HG02798 (cell line): Measurements from ENCODE around the gene C16orf96.

Source experiments
- ATAC-seq: cut with Tn5 transposase; IDR thresholded peaks from one replicate; pipeline ENCODE4 v1.9.1; 2021; ENCODE audit warnings: mild to moderate bottlenecking; ENCODE audit not compliant: unreplicated experiment, poor library complexity

Gene C16orf96

DNA sequence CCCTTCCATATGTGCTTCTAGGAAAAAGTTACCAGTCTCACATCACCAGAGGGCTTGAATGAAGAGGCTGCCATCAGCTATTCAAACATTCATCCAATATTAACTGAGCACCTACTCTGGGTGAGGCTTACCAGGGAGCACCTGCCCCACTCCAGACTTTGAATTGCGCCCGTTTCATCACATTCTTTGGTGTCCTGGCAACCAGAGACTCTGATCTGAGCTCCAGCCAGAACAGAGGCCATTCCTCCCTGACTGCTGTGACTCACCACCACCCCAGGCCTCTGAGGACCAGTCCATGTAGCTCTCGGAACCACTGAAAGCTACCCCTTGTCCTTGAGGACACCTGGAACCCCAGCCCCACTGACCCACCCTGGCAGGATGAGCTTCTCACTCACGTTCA, at the start of gene C16orf96:
TSS of gene C16orf96 (plus strand) at position 229 of the 400 bp plus-strand sequence. CDS start at position 379, 150 bp downstream.
- ATAC-seq = no peak

DNA sequence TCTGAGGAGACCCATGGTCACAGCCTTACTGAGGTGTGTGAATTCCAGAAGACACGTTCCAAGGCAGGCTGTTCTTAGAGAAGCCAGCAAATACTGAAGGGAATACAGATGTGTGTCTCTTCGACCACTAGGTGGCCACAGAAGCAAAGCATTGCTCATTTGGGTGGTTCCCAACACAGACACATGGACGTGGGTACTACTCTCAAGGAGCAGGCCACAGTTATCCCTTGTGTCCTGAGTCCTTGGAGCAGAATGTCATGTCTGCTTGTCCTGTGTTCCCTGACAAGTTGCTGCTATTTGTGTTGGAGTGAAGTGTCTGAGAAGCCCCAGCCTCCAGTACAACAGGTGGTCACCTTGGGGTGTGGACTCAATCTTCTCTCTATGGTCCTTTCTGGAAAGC, 49.7 kb upstream of the C16orf96 start:
- ATAC-seq = peak; percentile 49

DNA sequence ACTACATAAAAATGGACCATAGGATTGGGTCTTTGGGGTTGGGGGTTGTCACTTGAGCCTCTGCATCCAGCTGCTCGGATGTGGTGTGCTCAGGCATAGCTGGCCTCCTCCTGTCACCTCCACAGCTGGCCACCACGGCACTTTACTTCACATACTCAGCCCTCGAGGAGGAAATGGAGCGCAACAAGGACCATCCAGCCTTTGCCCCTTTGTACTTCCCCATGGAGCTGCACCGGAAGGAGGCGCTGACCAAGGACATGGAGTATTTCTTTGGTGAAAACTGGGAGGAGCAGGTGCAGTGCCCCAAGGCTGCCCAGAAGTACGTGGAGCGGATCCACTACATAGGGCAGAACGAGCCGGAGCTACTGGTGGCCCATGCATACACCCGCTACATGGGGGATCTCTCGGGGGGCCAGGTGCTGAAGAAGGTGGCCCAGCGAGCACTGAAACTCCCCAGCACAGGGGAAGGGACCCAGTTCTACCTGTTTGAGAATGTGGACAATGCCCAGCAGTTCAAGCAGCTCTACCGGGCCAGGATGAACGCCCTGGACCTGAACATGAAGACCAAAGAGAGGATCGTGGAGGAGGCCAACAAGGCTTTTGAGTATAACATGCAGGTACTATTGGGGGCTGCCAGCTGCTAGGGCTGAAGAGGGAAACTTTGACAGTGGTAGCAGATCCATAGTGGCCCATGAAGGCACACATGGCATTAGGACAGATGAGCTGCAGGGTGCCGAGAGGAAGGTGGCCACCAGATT, 48.4 kb upstream of the C16orf96 start:
- no peak for ATAC-seq

DNA sequence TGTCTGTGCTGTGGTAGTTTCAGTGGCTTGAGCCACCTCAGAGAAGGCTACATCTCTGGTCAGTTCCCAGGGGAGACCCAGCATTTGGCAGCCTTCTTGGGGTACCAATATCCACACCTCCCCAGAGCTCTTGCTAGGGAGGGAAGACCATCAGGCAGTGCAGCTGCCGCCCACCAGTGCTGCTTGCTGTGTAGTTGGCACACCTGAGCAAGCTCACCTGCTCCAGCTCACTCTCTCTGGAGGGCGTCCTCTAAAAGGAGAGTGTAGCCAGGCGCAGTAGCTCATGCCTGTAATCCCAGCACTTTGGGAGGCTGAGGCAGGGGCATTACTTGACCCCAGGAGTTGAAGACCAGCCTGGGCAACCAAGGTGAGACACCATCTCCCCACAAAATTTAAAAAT, 47.3 kb upstream of the C16orf96 start:
- ATAC-seq = no peak

DNA sequence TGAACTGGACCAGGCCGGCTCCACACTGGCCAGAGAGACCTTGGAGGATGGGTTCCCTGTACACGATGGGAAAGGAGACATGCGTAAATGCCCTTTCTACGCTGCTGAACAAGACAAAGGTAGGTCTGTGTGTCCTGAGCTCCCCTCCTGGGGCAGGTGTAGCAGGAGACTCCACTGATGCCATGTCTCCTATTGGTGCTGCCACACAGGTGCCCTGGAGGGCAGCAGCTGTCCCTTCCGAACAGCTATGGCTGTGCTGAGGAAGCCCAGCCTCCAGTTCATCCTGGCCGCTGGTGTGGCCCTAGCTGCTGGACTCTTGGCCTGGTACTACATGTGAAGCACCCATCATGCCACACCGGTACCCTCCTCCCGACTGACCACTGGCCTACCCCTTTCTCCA, 46.7 kb upstream of the C16orf96 start:
- ATAC-seq = no peak

DNA sequence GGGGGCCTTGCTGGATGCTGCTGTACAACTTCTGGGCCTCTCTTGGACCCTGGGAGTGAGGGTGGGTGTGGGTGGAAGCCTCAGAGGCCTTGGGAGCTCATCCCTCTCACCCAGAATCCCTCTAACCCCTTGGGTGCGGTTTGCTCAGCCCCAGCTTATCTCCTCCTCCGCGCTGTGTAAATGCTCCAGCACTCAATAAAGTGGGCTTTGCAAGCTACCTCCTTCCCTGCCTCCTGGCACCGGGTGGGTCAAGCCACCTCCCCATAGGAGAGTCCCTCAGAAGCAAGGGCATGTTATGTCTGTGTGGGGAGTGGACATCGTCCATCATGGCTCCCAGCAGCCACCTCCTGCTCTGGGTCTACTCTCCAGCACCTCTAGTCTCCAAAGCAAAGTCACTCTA, 46.0 kb upstream of the C16orf96 start:
- no peak for ATAC-seq

DNA sequence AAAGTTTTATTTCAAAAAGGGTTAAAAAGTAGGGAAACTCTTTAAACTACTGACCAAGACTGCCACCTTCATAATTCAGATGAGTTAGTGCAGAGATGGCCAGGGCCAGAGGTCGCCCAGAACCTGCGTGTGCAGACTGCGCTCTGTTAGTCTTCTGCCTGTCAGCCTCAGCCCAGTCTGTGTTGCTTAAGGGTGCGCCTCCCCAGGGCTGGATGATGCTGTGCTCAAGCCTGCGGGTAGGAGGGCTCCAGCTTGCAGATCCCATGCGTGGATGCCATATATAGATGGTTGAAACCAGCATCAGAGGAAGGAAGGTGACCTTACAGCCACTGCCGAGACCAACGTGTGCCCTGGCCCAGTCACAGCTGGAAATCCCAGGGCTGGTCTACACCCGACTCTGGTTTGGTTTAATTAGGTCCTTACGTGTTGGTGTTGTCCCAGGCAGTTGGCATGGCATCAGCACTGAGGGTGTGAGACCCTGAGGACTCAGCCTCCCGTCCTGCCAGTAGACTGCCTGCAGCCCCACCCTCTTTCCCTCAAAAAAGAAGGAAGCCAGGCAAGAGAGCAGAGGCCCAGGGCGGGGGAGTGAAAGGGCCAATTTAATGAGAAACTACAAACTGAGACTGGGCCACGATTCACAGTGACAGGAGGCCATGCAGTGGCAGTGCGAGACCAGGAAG, 45.3 kb upstream of the C16orf96 start:
- ATAC-seq = no peak

DNA sequence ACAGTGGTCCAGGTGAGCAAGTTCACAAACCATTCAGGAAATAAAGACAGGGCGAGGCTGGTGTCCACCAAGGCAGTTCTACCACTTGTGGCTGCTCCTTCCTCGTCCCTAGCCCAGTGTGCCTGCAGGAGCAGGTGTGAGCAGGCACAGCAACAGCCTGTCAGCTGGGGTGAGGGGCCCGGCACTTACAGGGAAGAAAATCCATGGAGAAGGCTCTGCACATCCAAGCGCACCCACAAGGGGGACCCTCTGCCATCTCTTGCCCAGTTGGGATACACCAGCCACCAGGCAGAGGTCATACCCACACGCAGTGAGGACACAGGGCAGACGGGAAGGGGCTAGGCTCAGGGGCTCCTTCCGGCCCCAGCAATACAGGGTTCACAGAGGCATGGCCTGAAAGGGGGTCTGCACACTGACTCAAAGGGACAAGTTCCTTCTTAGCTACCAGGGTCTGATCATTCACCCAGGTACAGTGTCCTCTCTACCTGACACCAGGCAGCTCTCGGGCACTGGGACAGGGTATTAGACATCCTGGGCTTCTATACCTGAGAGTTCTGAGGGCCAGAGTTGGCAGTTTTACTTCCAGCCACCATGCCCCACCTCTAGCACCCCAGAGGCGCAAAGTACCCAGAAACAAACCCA, 44.6 kb upstream of the C16orf96 start:
- ATAC-seq = no peak

DNA sequence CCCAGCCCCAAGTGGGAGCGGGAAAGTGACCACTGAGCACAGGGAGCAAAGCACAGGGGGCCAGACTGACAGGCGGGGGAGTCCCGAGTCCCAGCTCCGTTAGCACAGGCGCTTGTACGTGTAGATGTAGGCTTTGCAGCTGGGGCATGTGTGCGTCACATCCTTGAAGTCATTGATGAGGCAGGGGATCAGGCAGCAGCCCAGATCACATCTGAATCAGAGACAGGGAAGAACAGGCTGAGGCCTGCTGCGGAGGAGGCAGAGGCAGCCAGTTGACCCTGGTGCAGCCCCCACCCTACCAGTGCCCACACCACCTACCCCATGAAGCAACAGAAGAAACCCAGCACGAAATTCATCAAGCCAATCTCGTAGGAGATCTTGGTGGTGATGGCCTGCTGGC, 43.7 kb upstream of the C16orf96 start:
- ATAC-seq = no peak

DNA sequence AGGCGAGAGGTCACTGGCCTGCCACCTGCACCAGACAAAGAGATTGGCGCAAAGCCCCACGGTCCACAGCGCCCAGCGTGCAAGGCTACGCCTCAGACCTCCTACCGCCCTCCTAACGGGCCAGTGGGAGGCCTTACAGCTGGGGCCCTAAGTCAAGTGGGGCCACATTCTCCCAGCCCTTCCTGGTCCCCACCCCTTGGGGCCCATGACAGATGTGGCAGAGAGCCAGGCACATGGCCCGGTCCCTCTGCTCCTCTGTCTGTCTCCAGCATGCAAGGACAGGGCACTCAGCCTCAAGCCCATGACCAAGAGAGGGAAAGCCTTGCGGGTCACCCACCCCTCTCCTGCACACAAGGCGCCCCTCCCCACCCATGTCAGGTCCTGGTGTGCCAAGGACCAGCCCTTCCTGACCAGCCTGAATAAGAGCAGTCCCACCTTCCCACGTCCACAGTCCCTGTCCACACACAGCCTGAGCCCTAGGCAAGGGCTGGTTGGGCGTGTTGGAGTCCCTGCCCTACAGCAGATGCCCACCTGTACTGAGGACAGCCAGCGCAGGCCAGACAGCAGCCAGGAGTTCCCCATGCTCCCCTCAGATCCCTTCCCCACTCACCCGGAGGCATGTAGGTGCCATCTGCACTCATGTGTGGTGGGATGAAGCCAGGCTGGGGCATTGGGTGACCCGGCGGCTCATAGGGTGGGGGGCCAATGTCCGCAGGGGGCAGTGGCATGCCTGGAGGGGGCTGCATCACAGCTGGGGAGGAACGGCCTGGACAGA, 42.9 kb upstream of the C16orf96 start:
- no peak for ATAC-seq

DNA sequence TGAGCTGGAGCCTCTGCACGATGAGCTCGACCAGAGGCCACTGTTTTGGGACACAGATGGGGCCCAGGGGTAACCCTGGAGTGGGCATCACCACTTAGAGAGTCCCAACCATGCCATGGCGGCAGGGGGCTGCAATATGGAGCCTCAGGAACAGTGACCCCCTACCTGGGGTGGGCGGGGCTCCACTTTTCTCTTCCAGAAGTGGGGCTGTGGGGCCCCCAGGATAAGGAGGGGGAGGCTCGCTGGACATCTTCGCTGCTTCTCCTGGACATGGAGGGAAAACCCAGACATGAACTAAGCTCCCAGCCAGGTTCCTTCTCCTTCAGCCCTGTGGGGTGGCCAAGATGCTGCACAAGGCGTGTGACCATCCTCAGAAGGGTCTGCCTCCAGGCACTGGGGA, 42.3 kb upstream of the C16orf96 start:
- no peak for ATAC-seq

DNA sequence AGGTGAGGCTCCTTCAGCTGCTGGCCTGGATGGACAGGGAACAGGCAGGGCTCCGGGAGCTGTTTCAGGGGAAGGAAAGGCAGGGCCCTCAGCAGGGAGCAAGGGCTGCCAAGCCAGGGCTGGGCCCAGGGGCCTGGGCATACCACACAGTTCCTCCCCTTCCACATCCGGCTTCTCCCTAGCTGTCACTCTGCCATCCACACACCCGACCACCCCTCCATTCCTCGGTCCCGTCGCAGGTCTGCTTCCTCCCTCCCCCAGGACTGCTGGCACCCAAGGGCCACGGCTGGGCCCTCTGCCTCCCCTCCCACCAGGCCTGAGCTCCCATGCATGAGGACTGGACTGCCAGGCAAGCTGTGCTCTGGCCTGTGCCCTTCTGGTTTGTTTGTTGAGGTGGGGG, 41.5 kb upstream of the C16orf96 start:
- no peak for ATAC-seq

DNA sequence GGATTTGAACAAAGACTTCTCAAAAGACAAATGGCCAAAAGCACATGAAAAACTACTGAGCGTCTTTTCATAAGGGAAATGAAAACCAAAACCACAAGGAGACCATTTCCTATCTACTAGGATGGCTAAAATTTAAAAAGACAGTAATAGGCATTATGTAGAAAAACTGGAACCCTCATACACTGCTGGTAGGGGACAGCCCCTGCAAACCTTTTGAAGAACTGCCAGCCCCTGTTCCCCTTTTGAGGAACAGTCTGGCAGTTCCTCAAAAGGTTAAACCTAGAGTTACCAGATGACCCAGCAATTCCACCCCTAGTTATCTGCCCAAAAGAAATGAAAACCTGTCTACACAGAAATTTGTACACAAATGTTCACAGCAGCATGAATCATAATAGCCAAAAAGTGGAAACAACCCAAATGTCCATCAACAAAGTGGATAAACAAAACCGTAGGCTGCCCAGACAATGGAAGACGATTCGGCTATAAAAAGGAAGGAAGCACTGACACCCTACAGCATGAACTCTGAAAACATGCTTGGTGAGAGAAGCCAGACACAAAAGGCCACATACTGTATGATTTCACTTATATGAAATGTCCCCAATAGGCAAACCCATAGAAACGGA, 40.4 kb upstream of the C16orf96 start:
- peak; percentile 58 for ATAC-seq

DNA sequence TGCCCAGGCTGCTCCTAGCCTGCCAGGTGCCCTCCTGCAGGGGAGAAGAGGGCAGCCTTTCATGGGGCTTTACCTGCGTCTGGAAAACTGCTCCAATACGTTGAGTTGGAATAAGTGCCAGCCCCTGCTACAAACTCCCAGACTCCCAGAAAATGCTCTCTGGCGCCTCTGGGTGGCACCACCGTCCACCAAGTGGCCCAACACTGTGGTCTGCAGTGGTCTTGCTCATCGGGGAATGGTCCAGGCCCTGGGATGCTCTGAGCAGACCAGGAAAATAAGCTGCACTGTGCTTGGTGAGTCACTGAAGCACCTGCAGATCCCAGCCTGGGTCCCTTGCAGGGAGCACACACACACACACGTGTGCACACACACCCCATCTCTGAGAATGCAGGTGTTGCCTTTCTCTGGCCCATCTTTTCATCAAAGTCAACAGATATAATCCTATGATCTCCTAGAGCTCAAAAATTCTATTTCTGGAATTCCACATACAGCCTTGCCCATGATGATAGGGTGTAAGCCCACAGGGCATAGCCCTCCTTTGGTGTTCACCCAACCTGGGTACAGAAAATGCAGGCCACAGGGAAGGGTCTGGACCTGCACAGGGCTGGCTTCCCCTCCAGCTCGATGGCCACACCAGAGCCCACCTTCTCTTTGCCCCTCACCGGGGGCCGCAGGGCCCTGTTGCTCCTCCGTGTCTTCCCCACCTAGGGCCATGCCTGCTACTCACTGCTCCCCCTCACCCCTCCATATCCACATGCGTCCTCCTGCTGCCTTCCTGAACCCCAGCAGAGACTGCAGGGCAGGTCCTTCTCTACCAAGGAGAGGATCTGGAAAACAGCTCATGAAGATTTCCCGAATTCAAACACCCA, 38.1 kb upstream of the C16orf96 start:
- no peak for ATAC-seq

DNA sequence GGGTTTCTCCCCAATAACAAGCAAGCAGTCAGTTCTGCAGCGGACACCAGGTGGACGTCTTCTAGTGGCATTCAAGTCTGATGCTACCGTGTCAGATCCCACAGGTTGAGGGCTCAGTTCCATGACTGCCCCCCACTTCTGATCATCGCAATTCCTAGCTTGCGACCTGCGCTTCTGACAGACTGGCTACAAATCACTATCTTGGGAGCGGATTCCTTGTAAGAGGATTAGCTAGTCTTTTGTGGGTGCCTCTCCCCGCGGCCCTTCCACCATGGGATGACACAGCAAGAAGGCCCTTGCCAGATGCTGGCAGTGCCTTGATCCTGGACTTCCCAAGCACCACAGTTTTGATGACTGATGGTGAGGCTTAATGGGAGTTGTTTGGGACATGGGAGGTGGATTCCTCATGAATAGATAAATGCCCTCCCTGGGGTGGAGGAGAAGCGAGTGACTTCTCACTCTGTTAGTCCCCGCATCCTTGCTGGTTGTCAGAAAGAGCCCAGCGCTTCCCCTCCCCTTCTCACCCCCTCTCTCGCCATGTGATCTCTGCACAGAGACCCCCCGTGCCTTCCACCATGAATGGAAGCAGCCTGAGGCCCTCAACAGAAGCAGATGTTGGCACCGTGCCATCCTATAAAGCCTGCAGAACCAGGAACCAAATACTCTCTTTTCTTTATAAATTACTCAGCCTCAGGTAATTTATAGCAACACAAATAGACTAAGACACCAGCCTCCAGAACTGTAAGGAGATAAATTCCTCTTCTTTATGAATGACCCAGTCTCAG, 36.7 kb upstream of the C16orf96 start:
- no peak for ATAC-seq

DNA sequence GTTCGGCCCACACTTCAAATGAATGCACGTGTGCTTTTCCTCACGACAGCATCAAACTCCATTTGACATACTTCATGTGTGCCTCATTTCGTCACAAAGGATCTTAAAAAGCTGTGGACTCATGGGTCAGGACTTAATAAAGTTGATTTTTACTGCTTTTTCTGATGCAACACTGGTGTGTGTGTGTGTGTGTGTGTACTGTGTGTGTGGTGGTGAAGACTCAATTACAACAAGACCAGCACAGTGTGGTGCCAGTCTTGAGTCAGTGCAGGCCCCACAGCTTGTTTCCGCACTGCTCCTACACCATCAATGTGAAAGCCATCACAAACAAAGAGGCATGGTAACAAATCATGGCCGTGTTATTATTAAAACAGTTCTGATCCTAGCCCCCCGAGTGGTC, 35.2 kb upstream of the C16orf96 start:
- ATAC-seq = no peak

DNA sequence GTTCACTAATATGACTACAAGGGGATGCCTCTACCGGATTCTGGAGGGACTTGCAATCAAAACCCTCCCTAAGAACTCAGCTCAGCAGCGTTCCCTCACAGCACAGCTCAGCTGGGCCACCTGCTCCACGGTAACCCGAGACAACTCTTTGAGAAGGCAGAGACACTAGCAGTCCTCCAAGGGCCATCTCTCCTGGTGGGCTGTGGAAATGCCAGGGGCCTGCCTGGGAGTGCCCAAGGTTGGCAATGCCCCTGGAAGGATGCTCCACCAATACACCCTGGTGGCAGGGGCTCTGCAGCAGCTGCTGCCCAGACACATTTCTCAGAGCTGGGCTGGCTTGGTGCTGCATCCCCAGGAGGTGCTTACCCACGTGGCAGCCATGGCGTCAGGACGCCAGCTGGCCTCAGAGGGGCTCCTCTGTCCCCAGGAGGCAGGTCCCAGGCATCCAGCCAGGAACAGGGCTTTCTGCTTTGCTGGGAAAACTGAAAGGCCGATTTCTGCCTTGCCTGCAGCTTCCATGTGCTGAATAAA, 34.0 kb upstream of the C16orf96 start:
- no peak for ATAC-seq

DNA sequence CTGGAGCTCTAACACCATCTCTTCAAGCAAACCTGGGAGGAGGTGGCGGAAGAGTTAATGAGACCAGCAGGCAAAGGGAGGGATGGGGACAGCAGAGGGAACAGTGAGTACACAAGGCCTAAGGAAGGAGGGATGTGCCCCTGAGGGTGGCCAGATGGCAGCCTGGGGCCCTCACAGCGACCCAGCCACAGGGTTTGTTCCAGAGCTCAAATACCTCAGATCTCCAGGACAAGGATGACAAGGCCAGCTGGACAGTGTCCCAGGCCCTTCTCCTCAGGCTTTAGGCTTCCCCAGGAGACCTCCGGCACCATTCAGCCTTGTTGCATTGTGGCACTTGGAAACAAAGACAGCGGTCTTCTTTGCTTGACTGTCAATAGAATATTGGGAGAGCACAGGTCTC, 32.5 kb upstream of the C16orf96 start:
- no peak for ATAC-seq
